Lung (tissue), 12 donors: Measurements from ENCODE around the gene CYSRT1. TPM values are rescaled to one million over a fixed set of nuclear protein-coding genes. Genes with fewer than 3 reads are reported as not detected.

Source experiments
- ATAC-seq: fragments of 200-7000 bp; cut with Tn5 transposase; one replicate; pipeline ENCODE4 v1.9.1; 2020; ENCODE audit warnings: moderate number of reproducible peaks; ENCODE audit not compliant: insufficient read depth, low FRiP score
- DNase-seq, 3 donors: peaks; one replicate each; pipeline ENCODE4 v3.0.0-alpha.2; 2013 to 2017
- H3K27ac ChIP-seq, 2 donors: one replicate each; pipeline ENCODE4 v1.5.1; 2013; ENCODE audit warnings: mild to moderate bottlenecking in 2 of 2, moderate library complexity in 2 of 2, control low read depth in 1 of 2, inconsistent platforms in 1 of 2, low read depth in 1 of 2, low read length in 1 of 2
- H3K27me3 ChIP-seq, 3 donors: one replicate each; pipeline ENCODE4 v1.5.1; 2013; ENCODE audit warnings: low read length in 2 of 3; ENCODE audit not compliant: control insufficient read depth in 3 of 3, insufficient read depth in 3 of 3
- H3K36me3 ChIP-seq, 4 donors: one replicate each; pipeline ENCODE4 v1.5.1; 2013; ENCODE audit warnings: low read length in 4 of 4, mild to moderate bottlenecking in 1 of 4, moderate library complexity in 1 of 4; ENCODE audit not compliant: control insufficient read depth in 4 of 4, insufficient read depth in 4 of 4
- H3K4me1 ChIP-seq, 5 donors: one replicate each; pipeline ENCODE4 v1.5.1; 2013; ENCODE audit warnings: low read length in 5 of 5, mild to moderate bottlenecking in 2 of 5, moderate library complexity in 1 of 5; ENCODE audit not compliant: control insufficient read depth in 5 of 5, insufficient read depth in 5 of 5
- H3K4me3 ChIP-seq: one replicate; pipeline ENCODE4 v1.5.1; 2013; ENCODE audit warnings: mild to moderate bottlenecking, control low read depth, moderate library complexity
- H3K9ac ChIP-seq, 2 donors: one replicate each; pipeline ENCODE4 v1.5.1; 2013; ENCODE audit warnings: low read length in 2 of 2, control low read depth in 1 of 2; ENCODE audit not compliant: insufficient read depth in 1 of 2
- H3K9me3 ChIP-seq, 4 donors: one replicate each; pipeline ENCODE4 v1.5.1; 2013; ENCODE audit warnings: low read length in 3 of 4, mild to moderate bottlenecking in 1 of 4, moderate library complexity in 1 of 4; ENCODE audit not compliant: control insufficient read depth in 4 of 4, insufficient read depth in 3 of 4
- WGBS, 2 donors: extraction: QIAGEN DNeasy Blood & Tissue Kit; methylation state at CpG; one replicate each; pipeline ENCODE4 v1.1.7; 2013; 5-methylcytosine and 5-hydroxymethylcytosine counted together
- polyA plus RNA-seq, 2 donors: library from polyadenylated mRNA; stranded (reverse); fragments of 200-250 nt; gene quantifications; one replicate each; pipeline ENCODE4 v1.2.1, GENCODE V29; 2013
- total RNA-seq, 2 donors: library from RNA; depleted of rRNA in 1 of 2; stranded (reverse); fragments of >200 nt in 1 of 2; gene quantifications; one replicate each; pipeline ENCODE4 v1.2.1, GENCODE V29; 2014 to 2021
- TF ChIP-seq, protein P1 (sequence below): IDR thresholded peaks from 2 replicates; pipeline ENCODE4 v1.5.1; 2012; ENCODE audit warnings: mild to moderate bottlenecking; ENCODE audit errors: control extremely low read depth, extremely low read depth
- donor health status: control.
- donor health status: control.
- donor health status: Bipolar disorder and iron deficiency.
- donor health status: healthy.
- donor health status: DM: yes; HTN: yes; CAD: no.

The CYSRT1 gene
- total and polyA plus RNA-seq, 4 donors, result 0.70 to 2.7 (median 0.92) TPM; not detected in 1

GRCh38 chr9:137253717-137254623 is 29.0 kb downstream of the CYSRT1 start:
- Histone ChIP-seq H3K36me3 (peaks cover 0 to 14% (median 9%) of the 10 kb centered on the region in 4 donors), H3K27me3 (no peaks in the 10 kb centered on the region), H3K4me1 (peaks cover 0 to 22% (median 12%) of the 10 kb centered on the region in 5 donors), H3K27ac (no peak overlapping the region), H3K9ac (peak overlapping the region in 1 of 2 donors; percentile 13), H3K4me3 (no peak overlapping the region), H3K9me3 (no peaks in the 10 kb centered on the region)
- TF ChIP-seq, protein P1, sequence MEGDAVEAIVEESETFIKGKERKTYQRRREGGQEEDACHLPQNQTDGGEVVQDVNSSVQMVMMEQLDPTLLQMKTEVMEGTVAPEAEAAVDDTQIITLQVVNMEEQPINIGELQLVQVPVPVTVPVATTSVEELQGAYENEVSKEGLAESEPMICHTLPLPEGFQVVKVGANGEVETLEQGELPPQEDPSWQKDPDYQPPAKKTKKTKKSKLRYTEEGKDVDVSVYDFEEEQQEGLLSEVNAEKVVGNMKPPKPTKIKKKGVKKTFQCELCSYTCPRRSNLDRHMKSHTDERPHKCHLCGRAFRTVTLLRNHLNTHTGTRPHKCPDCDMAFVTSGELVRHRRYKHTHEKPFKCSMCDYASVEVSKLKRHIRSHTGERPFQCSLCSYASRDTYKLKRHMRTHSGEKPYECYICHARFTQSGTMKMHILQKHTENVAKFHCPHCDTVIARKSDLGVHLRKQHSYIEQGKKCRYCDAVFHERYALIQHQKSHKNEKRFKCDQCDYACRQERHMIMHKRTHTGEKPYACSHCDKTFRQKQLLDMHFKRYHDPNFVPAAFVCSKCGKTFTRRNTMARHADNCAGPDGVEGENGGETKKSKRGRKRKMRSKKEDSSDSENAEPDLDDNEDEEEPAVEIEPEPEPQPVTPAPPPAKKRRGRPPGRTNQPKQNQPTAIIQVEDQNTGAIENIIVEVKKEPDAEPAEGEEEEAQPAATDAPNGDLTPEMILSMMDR, result no peak
- ATAC-seq (no peak), DNase-seq (no peak)
- 68 to 79% methylated on average over 21 of the region's 21 CpGs for WGBS, 2 donors

DNA sequence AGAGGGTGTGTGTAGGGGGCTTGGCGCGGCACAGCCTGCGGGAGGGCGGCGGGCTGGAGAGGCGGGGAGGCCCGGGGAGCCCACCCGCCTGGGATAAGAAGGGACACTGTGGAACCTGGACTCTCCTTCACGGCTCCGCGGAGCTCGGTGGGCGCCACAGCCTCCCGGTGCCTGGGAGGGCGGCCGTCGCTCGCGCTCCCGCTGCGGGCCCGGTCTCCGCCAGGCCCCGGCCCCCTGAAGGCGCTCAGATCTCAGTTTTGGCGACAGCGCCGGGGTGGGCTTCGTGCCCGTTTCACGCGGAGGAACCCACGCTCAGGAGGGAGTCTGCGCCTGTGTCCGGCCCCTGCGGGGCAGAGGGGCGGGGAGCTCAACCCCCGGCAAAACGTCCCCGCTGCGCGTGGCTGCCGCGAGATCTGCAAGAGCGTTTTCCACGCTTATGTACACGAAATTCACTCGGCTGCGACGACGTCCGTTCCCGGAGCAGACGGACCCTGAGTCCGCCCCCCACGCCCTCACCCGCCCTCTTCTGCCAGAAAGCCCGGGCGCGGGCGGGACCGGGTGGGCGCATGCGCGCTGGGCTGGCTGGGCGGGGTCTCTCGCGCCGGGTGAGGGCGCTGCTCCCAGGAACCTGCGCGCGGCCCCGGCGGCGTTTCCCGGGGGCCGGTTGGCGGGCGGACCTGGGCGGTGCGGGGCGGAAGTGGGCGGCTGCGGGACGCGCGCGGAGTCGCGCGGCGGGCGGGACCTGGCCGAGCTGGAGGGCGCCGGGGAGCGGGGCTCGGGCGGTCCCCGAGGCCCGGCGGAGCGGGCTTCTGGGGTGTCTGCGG is 29.9 kb downstream of the CYSRT1 start, which contains the start of gene NELFB:
Gene NELFB (plus strand): TSS at position 704 of the 824 bp plus-strand sequence.
- Histone ChIP-seq H3K4me3 (peak within 1 kb of the TSS; percentile 98), H3K9ac (peak within 1 kb of the TSS; percentile 53 to 68), H3K27ac (peak within 1 kb of the TSS; percentile 70 to 78), H3K9me3 (no peaks in the 10 kb centered on the region), H3K4me1 (peaks cover 0 to 22% (median 12%) of the 10 kb centered on the region in 5 donors), H3K36me3 (peaks cover 3 to 17% (median 13%) of the 10 kb centered on the region in 4 donors), H3K27me3 (no peaks in the 10 kb centered on the region)
- DNase-seq (peak; percentile 93 to 95 (median 94)), ATAC-seq (peak; percentile 89)
- WGBS, 2 donors, result 2% methylated on average over 91 to 105 of the region's 105 CpGs
- TF ChIP-seq, protein P1, result no peak

- TF ChIP-seq, protein P1, result no peak
- Histone ChIP-seq H3K4me1 (peaks cover 0 to 22% (median 12%) of the 10 kb centered on the region in 5 donors), H3K4me3 (peak overlapping the region; percentile 98), H3K36me3 (peaks cover 3 to 17% (median 13%) of the 10 kb centered on the region in 4 donors), H3K9me3 (no peaks in the 10 kb centered on the region), H3K27me3 (no peaks in the 10 kb centered on the region), H3K9ac (peak overlapping the region; percentile 53 to 68), H3K27ac (peak overlapping the region; percentile 70 to 78)
- ATAC-seq (peak; percentile 37), DNase-seq (no peak)
- 2 to 4% methylated on average over 46 to 51 of the region's 51 CpGs for WGBS, 2 donors
These were observed 30.6 kb downstream of the CYSRT1 start for GRCh38 chr9:137255448-137256114.
